ENCODE measurements around the gene BANF1. TPM values are rescaled to one million over a fixed set of nuclear protein-coding genes. Genes with fewer than 3 reads are reported as not detected.

Gene BANF1
- total RNA-seq, 1 donor from 2014 or later = 121 TPM

GRCh38 chr11:65977621-65978390 lies 24.5 kb upstream of the BANF1 start:
- no peak for DNase-seq (ENCODE audit: low spot score)

- DNase-seq (ENCODE audit: low spot score) = no peak
Measured at GRCh38 chr11:65978391-65979238, 23.7 kb upstream of the BANF1 start.

- no peak for DNase-seq (ENCODE audit: low spot score)
Measured at GRCh38 chr11:65979261-65979759, 23.0 kb upstream of the BANF1 start.

GRCh38 chr11:65981101-65981740 lies 21.1 kb upstream of the BANF1 start:
- no peak for DNase-seq (ENCODE audit: low spot score)

GRCh38 chr11:65981972-65982823 lies 20.1 kb upstream of the BANF1 start:
- no peak for DNase-seq (ENCODE audit: low spot score)

- no peak for DNase-seq (ENCODE audit: low spot score)
Measured at GRCh38 chr11:65982824-65983588, 19.3 kb upstream of the BANF1 start.

- no peak for DNase-seq (ENCODE audit: low spot score)
Measured at GRCh38 chr11:65983589-65983987, 18.7 kb upstream of the BANF1 start.

GRCh38 chr11:65987336-65987735 lies 15.0 kb upstream of the BANF1 start:
- no peak for DNase-seq (ENCODE audit: low spot score)

- no peak for DNase-seq (ENCODE audit: low spot score)
Measured at GRCh38 chr11:65988791-65989592, 13.3 kb upstream of the BANF1 start.

- no peak for DNase-seq (ENCODE audit: low spot score)
Measured at GRCh38 chr11:65992056-65992455, 10.2 kb upstream of the BANF1 start.

- DNase-seq (ENCODE audit: low spot score) = no peak
Measured at GRCh38 chr11:65997286-65997685, 5.0 kb upstream of the BANF1 start.

- no peak for DNase-seq (ENCODE audit: low spot score)
Measured at GRCh38 chr11:66002648-66003225, 434 bp downstream of the BANF1 start.

GRCh38 chr11:66003291-66003690 lies 988 bp downstream of the BANF1 start:
- DNase-seq (ENCODE audit: low spot score) = no peak

GRCh38 chr11:66004186-66004585 lies 1.9 kb downstream of the BANF1 start:
- DNase-seq (ENCODE audit: low spot score) = no peak

GRCh38 chr11:66006134-66006890 lies 4.0 kb downstream of the BANF1 start:
- DNase-seq (ENCODE audit: low spot score) = no peak

- DNase-seq (ENCODE audit: low spot score) = no peak
Measured at GRCh38 chr11:66006891-66007176, 4.5 kb downstream of the BANF1 start.

- no peak for DNase-seq (ENCODE audit: low spot score)
Measured at GRCh38 chr11:66007201-66007634, 4.9 kb downstream of the BANF1 start.

GRCh38 chr11:66008095-66008467 lies 5.8 kb downstream of the BANF1 start:
- no peak for DNase-seq (ENCODE audit: low spot score)
